ENCODE results near the gene MASTL. TPM values are rescaled to one million over a fixed set of nuclear protein-coding genes. Genes with fewer than 3 reads are reported as not detected.

Gene MASTL
- total and polyA plus RNA-seq, 2 experiments from 2014 or later: 28.2 to 43.1 TPM

DNA sequence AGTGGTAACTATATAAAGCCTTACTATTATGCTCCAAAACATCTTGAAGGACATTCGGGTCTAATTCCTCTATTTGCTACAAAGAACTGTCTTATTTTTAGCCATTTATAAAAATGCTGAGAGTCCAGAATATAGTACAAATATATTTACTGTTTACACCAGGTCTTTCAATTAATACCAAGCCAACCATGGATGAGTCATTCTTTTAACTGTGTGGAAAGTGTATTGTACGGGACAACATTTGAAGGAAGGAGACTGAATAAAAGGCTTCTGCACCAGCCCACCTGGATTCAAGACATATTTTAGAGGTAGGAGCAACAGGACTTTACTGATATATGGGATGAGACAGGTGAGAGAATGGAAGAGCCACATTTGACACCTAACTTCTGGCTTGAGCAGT lies 35.4 kb downstream of the MASTL start:
- Histone ChIP-seq H2AFZ (no peak overlapping the region), H3K4me2 (no peak overlapping the region), H3K27me3 (ENCODE audit: insufficient read depth) (no peaks in the 10 kb centered on the region), H3K9me2 (ENCODE audit: insufficient read depth) (no peaks in the 10 kb centered on the region), H3K27ac (ENCODE audit: low read depth) (no peak overlapping the region), H3K4me3 (no peak overlapping the region), H4K20me1 (replicated peaks; ENCODE audit: insufficient read depth) (0 out of 2 replicates have a peak, but pooled peaks cover 3% of the 10 kb centered on the region), H3F3A (replicated peaks; ENCODE audit: low read depth) (no peaks in the 10 kb centered on the region), H3K79me2 (replicated peaks; ENCODE audit: insufficient read depth) (no peaks in the 10 kb centered on the region), H3K36me3 (ENCODE audit: insufficient read depth) (peaks cover 11% of the 10 kb centered on the region; the same call in 1 of the 2 replicates), H3K4me1 (ENCODE audit: insufficient read depth) (no peaks in the 10 kb centered on the region)
- ATAC-seq: no peak
- Mint-ChIP-seq H3K4me1 (no peaks in the 10 kb centered on the region), H3K9me3 (no peaks in the 10 kb centered on the region), H3K4me3 (no peak overlapping the region), H3K27me3 (ENCODE audit: insufficient read depth, low read depth, poor library complexity) (no peaks in the 10 kb centered on the region), H3K27ac (no peak overlapping the region), H3K36me3 (ENCODE audit: low read depth) (peaks cover 17% of the 10 kb centered on the region)
- TF ChIP-seq CREB1 (CRISPR knock-in tag; IDR thresholded peaks at IDR 0.05; ENCODE audit: low read depth) (no peak), EZH2 (IDR thresholded peaks at IDR 0.05; ENCODE audit: low read depth, unreplicated experiment) (no peak), EZH2phosphoT487 (IDR thresholded peaks at IDR 0.05; ENCODE audit: unreplicated experiment) (no peak)
- TF ChIP-seq, protein P1, sequence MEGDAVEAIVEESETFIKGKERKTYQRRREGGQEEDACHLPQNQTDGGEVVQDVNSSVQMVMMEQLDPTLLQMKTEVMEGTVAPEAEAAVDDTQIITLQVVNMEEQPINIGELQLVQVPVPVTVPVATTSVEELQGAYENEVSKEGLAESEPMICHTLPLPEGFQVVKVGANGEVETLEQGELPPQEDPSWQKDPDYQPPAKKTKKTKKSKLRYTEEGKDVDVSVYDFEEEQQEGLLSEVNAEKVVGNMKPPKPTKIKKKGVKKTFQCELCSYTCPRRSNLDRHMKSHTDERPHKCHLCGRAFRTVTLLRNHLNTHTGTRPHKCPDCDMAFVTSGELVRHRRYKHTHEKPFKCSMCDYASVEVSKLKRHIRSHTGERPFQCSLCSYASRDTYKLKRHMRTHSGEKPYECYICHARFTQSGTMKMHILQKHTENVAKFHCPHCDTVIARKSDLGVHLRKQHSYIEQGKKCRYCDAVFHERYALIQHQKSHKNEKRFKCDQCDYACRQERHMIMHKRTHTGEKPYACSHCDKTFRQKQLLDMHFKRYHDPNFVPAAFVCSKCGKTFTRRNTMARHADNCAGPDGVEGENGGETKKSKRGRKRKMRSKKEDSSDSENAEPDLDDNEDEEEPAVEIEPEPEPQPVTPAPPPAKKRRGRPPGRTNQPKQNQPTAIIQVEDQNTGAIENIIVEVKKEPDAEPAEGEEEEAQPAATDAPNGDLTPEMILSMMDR (conservative IDR thresholded peaks at IDR 0.05; ENCODE audit: low read depth in 2 of 2): no peak
- DNase-seq (ENCODE audit: low spot score): no peak

DNA sequence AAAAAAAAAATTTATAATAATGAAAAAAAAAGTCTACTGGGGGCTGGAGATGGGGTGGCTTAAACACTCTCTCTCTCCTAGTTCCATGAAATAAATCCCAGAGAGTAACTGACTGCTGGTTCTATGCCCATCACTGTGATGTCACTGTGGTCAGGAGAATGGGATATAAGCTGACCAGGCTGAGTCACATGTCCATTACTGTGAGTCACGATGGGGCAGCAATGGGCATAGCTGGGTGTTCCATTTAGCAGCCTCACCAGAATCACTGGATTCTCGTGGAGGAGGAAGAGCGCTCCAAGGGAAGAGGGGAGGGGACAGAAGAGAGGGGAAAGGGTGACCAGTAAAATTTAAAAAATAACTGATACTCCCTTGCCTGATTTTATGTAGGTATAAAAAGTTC lies 37.1 kb downstream of the MASTL start:
- Histone ChIP-seq H2AFZ (no peak overlapping the region), H3K4me2 (no peak overlapping the region), H3K79me2 (replicated peaks; ENCODE audit: insufficient read depth) (no peaks in the 10 kb centered on the region), H3K36me3 (ENCODE audit: insufficient read depth) (no peaks in the 10 kb centered on the region), H3K4me1 (ENCODE audit: insufficient read depth) (no peaks in the 10 kb centered on the region), H3K27ac (ENCODE audit: low read depth) (no peak overlapping the region), H3F3A (replicated peaks; ENCODE audit: low read depth) (no peaks in the 10 kb centered on the region), H4K20me1 (replicated peaks; ENCODE audit: insufficient read depth) (no peaks in the 10 kb centered on the region), H3K4me3 (no peak overlapping the region), H3K9me2 (ENCODE audit: insufficient read depth) (no peaks in the 10 kb centered on the region), H3K27me3 (ENCODE audit: insufficient read depth) (no peaks in the 10 kb centered on the region)
- TF ChIP-seq POLR2AphosphoS5 (IDR thresholded peaks at IDR 0.05; ENCODE audit: low read depth) (no peak), ZNF331 (CRISPR knock-in tag; IDR thresholded peaks at IDR 0.05; ENCODE audit: low read depth) (no peak), EZH2phosphoT487 (IDR thresholded peaks at IDR 0.05; ENCODE audit: unreplicated experiment) (no peak), CREB1 (CRISPR knock-in tag; IDR thresholded peaks at IDR 0.05; ENCODE audit: low read depth) (no peak), EZH2 (IDR thresholded peaks at IDR 0.05; ENCODE audit: low read depth, unreplicated experiment) (no peak), JUNB (IDR thresholded peaks at IDR 0.05; ENCODE audit: unreplicated experiment) (no peak)
- TF ChIP-seq, protein P2, sequence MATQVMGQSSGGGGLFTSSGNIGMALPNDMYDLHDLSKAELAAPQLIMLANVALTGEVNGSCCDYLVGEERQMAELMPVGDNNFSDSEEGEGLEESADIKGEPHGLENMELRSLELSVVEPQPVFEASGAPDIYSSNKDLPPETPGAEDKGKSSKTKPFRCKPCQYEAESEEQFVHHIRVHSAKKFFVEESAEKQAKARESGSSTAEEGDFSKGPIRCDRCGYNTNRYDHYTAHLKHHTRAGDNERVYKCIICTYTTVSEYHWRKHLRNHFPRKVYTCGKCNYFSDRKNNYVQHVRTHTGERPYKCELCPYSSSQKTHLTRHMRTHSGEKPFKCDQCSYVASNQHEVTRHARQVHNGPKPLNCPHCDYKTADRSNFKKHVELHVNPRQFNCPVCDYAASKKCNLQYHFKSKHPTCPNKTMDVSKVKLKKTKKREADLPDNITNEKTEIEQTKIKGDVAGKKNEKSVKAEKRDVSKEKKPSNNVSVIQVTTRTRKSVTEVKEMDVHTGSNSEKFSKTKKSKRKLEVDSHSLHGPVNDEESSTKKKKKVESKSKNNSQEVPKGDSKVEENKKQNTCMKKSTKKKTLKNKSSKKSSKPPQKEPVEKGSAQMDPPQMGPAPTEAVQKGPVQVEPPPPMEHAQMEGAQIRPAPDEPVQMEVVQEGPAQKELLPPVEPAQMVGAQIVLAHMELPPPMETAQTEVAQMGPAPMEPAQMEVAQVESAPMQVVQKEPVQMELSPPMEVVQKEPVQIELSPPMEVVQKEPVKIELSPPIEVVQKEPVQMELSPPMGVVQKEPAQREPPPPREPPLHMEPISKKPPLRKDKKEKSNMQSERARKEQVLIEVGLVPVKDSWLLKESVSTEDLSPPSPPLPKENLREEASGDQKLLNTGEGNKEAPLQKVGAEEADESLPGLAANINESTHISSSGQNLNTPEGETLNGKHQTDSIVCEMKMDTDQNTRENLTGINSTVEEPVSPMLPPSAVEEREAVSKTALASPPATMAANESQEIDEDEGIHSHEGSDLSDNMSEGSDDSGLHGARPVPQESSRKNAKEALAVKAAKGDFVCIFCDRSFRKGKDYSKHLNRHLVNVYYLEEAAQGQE (IDR thresholded peaks at IDR 0.05; ENCODE audit: unreplicated experiment): no peak
- TF ChIP-seq, protein P1 (conservative IDR thresholded peaks at IDR 0.05; ENCODE audit: low read depth in 2 of 2): no peak
- TF ChIP-seq, protein P3, sequence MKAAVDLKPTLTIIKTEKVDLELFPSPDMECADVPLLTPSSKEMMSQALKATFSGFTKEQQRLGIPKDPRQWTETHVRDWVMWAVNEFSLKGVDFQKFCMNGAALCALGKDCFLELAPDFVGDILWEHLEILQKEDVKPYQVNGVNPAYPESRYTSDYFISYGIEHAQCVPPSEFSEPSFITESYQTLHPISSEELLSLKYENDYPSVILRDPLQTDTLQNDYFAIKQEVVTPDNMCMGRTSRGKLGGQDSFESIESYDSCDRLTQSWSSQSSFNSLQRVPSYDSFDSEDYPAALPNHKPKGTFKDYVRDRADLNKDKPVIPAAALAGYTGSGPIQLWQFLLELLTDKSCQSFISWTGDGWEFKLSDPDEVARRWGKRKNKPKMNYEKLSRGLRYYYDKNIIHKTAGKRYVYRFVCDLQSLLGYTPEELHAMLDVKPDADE (IDR thresholded peaks at IDR 0.05): no peak
- no peaks in the 10 kb centered on the region for H3K27me3 Mint-ChIP-seq (ENCODE audit: insufficient read depth, low read depth, poor library complexity)
- H3K4me1 Mint-ChIP-seq: no peaks in the 10 kb centered on the region
- ATAC-seq (no peak), DNase-seq (ENCODE audit: low spot score) (no peak)
- H3K27ac Mint-ChIP-seq: no peak overlapping the region
- no peaks in the 10 kb centered on the region; the same call in 2 of the 3 replicates for H3K36me3 Mint-ChIP-seq (ENCODE audit: low read depth)
- no peaks in the 10 kb centered on the region for H3K9me3 Mint-ChIP-seq
- no peak overlapping the region for H3K4me3 Mint-ChIP-seq

Measured in GM23338 (cell line).